ENCODE results near the gene LCA5.
"Not testable (repeated sequence)": the region's sequence is repeated elsewhere in the genome, so short reads cannot be mapped to it uniquely, and the experiment has no call there.

LCA5 gene

DNA sequence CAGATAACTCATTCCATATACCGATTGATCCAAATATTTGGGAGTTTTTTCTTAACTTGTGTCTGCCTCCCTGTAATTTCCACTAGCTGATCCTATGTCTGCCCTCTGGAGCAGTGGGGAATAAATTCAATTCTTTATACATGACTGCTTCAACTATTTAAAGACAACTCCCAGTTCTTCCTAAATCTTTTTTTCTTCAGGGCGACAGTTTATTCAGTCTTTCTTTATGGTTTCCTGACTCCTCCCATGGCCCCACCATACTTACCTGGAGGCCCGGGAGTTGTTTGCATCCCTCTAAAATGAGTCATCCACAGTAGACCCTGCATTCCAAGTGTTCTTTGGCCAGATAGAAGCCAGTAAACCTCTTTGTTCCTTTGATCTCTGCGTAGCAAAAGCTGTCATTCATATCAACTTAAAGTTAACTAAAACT, 73.6 kb downstream of the LCA5 start:
- DNase-seq: no peak

DNA sequence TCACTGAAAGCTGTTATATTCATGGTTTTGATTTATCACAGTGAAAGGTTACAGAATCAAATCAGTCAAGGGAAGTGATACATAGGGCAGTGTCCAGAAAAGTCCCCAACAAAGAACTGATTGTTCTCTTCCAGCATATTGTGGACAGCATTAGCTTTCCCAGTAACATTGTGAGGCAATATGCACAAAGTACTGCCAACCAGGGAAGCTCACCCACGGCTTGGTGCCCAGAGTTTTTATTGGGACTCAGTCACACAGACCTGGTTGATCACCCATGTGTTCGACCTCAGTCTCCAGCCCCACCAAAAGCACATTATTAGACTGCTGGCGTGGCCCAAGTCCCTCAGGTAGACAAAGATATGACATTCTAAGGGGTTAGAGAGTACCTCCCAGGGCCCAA, 76.0 kb downstream of the LCA5 start:
- DNase-seq: no peak

DNA sequence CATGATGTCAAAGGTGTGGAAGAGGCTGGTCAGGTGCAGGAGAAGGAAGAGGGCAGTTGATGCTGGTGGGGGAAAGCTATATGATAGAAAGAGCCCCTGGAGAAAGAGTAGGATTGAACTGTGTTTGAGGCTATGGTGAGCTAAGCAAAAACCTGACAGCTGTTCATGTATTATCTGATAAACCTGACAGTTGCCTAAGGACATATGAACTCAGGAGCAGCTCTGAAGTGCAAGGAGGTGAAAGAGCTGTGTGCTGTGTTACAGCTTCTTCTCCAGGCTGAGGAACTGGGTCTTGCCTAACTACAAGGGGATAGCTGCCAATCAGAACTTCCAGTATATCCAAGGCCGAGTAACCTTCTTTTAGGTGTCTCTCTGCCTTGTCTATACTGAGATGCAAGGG, 81.8 kb downstream of the LCA5 start:
- DNase-seq: no peak

DNA sequence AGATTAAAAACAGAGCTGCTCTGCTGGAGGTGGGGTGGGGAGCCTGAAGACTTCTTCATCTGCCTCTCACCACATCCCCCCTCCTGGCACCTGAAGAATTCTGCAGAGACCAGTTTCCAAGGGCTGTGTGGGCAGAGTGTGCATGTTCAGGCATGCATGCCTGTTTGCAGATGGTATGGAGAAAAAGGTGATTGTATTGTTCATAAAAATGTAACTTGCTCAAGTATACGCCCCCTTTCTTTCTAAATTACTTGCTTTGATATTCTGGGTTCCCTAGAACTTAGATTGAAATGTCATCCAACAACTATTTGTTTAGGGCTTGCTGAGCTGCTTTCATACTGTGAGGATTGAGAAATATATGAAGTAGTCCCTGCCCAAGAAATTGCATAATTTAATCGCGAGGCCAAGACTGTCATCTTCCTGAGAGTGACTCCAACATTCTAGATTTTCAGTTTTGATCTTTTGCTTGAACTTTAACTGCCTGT, 83.6 kb downstream of the LCA5 start:
- no peak for DNase-seq

DNA sequence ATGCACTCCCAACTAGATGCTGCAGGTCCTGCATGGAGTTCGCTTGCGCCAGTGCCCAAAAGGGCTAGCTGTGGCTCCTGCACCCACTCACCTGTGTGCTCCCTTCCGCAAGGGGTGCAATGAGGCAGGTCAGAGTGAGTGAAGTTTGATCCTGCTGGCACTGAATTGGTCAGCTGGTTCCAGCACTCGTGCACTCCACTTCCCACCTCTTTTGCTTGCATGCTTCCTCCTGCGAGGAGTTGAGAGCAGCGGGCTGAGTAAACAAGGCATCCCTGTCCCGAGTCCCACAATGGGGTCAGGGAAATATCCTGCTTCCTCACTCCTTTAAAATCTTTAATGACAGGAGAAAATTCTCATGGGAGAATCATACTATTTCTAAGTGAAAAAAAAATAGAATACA, 86.2 kb downstream of the LCA5 start:
- DNase-seq: no peak

DNA sequence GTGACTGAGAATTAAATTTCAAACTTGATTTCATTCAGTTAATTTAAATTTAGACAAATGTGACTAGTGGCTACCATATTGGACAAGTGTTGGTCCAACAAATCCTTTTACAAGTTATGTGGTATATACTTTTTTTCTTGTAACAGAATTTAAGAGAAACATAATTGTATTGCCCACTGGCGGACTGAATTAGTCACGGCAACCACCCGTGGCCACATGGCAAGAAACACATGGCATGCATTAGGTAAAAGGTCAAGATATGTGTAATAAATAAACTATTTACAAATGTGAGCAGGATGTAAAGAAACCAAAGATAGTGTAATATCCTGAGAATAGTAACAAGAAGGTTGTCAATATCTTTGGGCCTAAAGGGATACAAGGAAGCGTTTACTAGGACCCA, 91.2 kb downstream of the LCA5 start:
- no peak for DNase-seq

DNA sequence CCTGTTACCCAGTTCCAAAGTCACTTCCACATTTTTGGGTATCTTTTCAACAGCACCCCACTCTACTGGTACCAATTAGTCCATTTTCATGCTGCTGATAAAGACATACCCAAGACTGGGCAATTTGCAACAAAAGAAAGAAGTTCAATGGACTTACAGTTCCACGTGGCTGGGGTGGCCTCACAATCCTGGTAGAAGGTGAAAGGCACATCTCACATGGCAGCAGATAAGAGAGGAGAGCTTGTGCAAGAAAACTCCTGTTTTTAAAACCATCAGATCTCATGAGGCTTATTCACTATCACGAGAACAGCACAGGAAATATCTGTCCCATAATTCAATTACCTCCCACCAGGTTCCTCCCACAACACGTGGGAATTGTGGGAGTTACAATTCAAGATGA, 93.4 kb downstream of the LCA5 start:
- not testable (repeated sequence) for DNase-seq

DNA sequence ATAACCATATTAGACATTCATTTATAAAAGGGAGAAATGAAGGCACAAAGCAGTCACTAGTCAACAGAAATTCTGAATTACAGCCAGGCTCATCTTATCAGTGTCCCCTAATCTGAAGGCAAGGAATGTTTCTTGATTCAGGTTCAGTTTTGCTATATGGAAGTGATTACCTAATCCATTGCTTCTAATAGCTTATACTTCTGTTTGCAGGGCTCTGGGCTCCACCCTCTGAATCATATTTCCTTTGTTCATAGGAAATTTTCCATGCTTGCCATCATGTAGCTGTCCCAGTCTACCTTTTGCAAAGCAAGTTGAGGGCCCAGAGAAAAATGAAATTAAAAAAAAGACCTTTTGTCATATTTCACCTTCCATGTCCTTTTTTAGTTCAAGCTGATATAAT, 96.0 kb downstream of the LCA5 start:
- DNase-seq: no peak

DNA sequence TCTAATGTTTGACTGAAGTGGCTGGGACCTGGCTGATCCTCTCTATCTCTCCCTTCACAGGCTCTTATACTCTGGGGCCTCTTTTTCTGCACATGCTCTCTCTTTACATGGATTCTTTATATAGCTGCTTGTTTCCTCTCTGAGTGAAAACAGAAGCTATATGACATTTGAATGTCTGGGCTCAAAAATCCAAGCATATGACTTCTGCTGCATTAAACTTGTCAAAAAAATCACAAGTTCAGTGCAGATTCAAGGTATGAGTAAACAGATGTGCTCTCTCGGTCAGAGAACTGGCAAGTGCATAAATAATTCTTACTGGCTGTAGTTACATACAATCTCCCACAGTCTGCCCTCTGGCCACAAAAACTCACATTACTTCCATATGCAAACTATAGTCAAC, 96.6 kb downstream of the LCA5 start:
- no peak for DNase-seq

DNA sequence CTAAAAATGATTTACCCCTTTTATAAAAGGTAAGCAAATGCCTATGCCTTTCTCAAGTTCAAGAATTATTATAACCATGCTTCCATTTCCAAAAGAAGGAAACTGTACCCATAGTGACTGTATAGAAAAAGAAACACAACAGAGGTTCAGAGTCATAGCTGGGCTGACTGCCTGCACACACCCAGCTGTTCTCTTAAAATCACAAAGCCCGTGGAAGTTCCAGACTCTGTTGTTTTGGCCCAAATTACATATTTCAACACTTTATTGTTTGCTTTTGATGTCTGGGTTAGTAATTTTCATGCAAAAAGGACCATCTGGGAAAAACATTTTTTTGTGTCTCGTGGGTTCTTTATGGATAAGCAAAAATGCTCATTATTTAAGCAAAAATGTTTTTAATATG, 99.2 kb downstream of the LCA5 start:
- DNase-seq: no peak

DNA sequence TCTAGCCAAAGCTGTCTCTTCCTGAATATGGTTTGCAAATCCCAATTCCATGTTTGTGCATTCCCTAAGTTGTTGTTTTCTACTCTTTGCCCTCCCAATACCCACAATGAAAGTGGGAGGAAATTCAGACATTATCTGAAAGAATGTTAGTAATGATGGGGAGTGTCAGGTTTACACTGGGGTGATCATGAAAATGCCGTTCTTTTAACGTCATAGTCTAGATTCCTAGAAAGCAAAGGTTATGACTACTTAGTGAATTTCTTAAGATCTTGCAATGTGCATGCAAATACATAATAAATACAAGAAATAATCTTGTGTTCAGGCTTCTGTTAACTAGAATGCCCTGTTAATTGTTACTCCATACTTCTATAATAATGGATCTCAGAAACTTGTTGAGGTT, 101.0 kb downstream of the LCA5 start:
- no peak for DNase-seq

DNA sequence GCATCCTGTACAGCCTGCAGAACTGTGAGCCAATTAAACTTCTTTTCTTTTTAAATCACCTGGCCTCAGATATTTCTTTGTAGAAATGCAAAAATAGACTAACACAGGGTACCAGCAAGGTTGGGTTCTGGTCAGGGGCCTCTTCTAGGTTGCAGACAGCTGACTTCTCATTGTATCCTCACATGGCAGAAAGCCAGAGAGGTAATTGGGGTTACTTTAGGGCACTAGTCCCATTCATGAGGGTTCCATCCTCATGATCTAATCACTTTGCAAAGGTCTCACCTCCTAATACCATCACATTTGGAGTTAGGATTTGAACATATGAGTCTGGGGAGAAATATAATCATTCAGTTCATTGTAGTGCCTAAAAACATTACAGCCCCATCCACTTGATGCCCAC, 101.5 kb downstream of the LCA5 start:
- DNase-seq: no peak

Data from Kasumi-1 (cell line).